ENCODE measurements around the gene SLIT3.
"Not testable (repeated sequence)": the region's sequence is repeated elsewhere in the genome, so short reads cannot be mapped to it uniquely, and the experiment has no call there.

Gene SLIT3

DNA sequence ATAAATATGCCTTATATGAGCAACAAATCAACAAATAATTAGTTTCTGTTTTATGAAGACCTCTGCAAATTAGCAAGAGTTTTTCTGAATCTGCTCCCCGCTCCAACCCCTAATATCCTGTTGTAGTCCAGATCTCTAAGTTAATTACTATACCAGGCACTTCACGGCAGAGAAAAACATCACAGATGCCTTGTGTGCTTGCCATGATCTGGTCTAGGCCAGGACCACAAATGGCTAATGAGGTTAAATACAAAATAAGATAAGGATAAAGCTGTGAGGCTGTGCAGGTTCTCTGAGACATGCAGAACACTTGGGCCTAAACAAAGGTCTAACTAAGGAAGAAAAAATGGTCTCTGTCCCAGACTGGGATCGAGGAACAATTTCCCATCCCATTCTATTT lies 150.8 kb downstream of the SLIT3 start:
- no peak overlapping the region for H3K4me3 ChIP-seq (replicated peaks; ENCODE audit: low read depth, low read length)
- no peak for DNase-seq (ENCODE audit: low read depth)
- TF ChIP-seq, protein P1, sequence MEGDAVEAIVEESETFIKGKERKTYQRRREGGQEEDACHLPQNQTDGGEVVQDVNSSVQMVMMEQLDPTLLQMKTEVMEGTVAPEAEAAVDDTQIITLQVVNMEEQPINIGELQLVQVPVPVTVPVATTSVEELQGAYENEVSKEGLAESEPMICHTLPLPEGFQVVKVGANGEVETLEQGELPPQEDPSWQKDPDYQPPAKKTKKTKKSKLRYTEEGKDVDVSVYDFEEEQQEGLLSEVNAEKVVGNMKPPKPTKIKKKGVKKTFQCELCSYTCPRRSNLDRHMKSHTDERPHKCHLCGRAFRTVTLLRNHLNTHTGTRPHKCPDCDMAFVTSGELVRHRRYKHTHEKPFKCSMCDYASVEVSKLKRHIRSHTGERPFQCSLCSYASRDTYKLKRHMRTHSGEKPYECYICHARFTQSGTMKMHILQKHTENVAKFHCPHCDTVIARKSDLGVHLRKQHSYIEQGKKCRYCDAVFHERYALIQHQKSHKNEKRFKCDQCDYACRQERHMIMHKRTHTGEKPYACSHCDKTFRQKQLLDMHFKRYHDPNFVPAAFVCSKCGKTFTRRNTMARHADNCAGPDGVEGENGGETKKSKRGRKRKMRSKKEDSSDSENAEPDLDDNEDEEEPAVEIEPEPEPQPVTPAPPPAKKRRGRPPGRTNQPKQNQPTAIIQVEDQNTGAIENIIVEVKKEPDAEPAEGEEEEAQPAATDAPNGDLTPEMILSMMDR (IDR thresholded peaks at IDR 0.05; ENCODE audit: low read length, missing control alignments) = no peak

DNA sequence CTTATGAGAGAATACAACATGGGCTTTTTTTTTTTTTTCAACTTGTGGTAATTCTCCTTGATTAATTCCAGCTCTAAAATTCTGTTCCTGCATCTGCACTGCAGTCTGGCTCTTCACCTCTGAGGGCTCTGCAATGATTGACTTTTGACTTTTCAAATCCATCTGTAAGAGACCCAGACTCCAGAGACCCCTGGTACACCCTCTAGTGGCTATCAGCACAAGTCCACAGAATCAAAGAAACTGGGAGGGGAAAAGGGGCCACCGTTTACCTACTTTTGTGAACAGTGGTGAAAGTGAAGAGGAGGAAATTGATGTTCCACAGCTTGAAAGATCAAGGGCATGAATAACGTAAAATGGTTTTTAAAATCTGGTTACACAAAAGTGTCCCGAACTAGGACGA lies 151.6 kb downstream of the SLIT3 start:
- no peak for DNase-seq (ENCODE audit: low read depth)
- H3K4me3 ChIP-seq (replicated peaks; ENCODE audit: low read depth, low read length) = no peak overlapping the region
- TF ChIP-seq, protein P1 (IDR thresholded peaks at IDR 0.05; ENCODE audit: low read length, missing control alignments) = peak; percentile 27

DNA sequence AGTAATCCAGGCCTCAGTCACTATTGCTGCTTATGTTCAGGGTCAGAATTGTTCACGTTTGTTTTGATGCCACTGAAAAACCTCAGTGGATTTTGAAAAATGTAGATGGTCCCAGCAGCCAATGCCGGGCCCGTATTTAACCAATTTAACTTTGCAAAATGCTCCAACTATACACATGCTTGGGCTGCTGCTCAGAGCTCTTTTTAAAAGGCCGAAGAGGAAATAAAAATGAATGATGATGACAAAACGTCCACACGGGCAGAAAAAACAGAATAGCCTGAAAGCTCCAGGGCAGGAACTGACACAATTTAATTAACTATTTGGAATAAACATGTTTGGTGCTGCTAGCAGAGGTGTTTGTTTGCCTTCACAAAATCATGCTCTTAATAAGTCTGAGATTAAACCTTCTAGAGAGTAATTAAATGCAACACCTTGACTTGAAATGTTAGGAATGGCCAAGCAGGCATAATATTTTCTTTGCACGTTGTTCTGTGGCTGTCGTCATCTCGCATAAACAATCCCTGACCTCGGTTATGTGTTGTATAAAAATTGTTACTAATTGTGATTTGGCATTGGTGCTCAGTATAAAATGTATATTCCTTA lies 152.7 kb downstream of the SLIT3 start:
- TF ChIP-seq, protein P1 (IDR thresholded peaks at IDR 0.05; ENCODE audit: low read length, missing control alignments) = no peak
- no peak for DNase-seq (ENCODE audit: low read depth)
- no peak overlapping the region for H3K4me3 ChIP-seq (replicated peaks; ENCODE audit: low read depth, low read length)

DNA sequence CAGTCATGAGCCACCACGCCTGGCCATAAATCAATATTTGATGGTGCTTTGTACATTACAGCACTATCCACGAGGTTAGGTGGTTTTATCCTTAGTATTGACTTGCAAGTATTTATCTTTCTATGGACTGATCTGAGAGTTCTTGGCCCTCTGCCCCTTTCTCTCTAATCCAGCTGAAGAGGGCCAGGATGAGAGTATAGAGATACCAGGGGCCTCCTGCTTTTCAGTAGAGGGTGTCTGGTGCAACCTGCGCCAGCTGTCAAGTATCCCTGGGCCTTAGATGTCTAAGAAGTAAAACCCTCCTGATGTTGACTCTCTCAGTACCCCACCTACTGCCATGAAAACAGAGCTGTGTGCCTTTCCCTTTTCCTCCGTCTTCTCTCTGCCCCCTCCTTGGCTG lies 153.4 kb downstream of the SLIT3 start:
- TF ChIP-seq, protein P1 (IDR thresholded peaks at IDR 0.05; ENCODE audit: low read length, missing control alignments) = no peak
- no peak for DNase-seq (ENCODE audit: low read depth)
- H3K4me3 ChIP-seq (replicated peaks; ENCODE audit: low read depth, low read length) = no peak overlapping the region

DNA sequence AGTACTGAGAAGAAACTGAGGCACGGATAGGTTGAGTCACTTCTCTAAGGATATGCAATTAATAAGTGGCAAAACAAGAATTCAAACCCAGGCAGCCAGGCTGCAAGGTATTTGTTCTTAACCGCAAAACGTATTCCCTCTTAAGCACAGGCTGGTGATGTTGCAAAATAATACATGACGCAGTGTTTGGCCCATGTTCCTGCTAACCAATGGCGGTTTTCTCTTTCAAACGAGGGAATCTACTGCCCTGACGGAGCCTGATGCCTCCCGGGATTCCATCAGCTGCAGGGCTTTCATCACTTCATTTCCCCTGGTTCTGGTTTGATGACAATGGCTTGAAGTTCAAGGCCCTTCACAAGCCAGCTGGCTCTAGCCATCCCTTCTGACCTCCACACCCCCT lies 154.8 kb downstream of the SLIT3 start:
- peak; percentile 50 for DNase-seq (ENCODE audit: low read depth)
- TF ChIP-seq, protein P1 (IDR thresholded peaks at IDR 0.05; ENCODE audit: low read length, missing control alignments) = no peak
- no peak overlapping the region for H3K4me3 ChIP-seq (replicated peaks; ENCODE audit: low read depth, low read length)

DNA sequence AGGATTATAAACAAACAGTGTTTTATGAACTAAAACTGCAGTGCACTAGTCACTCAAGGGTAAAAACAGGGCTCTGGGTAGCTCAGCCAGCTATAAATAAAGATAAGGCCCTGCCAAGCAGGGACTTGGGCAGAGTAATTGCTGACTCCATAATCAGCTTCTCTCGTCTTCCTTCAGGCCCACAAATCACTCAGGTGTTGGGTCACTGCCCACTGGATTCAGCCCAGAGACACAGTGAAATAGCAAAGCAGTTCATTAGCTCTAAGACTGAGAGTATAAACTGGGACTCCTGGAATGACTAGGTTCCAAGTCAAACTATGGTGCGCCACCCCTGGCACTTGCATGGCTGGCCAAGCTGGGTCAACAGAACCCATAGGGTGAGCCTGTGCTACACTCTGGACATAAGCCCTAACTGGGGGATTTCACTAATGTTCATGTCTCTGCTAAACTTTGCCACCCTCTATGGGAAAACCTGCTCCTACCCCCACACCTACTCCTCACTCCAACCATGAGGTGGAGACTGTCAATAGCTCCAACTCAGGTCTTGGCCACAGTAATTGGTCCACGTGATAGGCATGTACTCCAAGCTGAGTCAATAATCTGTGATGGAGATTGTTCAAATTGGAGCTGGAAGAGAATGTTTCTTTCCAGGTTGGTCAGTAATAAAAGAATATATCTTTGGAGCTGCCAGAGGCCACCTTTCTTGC lies 158.5 kb downstream of the SLIT3 start:
- H3K4me3 ChIP-seq (replicated peaks; ENCODE audit: low read depth, low read length) = no peak overlapping the region
- DNase-seq (ENCODE audit: low read depth) = no peak
- TF ChIP-seq, protein P1 (IDR thresholded peaks at IDR 0.05; ENCODE audit: low read length, missing control alignments) = no peak

DNA sequence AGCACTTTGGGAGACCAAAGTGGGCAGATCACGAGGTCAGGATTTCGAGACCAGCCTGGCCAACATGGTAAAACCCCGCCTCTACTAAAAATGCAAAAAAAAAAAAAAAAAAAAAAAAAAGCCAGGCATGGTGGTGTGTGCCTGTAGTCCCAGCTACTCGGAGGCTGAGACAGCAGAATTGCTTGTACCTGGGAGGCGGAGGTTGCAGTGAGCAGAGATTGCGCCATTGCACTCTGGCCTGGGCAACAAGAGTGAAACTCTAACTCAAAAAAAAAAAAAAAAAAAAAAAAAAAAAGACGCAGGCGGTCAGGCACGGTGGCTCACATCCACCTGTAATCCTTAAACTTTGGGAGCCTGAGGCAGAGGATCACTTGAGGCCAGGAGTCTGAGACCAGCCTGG lies 160.7 kb downstream of the SLIT3 start:
- not testable (repeated sequence) for DNase-seq (ENCODE audit: low read depth); H3K4me3 ChIP-seq (replicated peaks; ENCODE audit: low read depth, low read length)

Measured in fibroblast of pulmonary artery (primary cell).